Trophoblast cell (in vitro differentiated cells and primary cell): ENCODE measurements around the gene TRMT1.

Source experiments
- DNase-seq, 2 donors: peaks; one replicate each; pipeline ENCODE4 v3.0.0-alpha.2; 2016
- H2AFZ ChIP-seq: 2 replicates; pipeline ENCODE4 v1.6.1; 2013; ENCODE audit warnings: low read length, moderate library complexity, mild to moderate bottlenecking; ENCODE audit not compliant: insufficient read depth, poor library complexity
- H2AK5ac ChIP-seq: 2 replicates; pipeline ENCODE4 v1.6.1; 2013; ENCODE audit warnings: mild to moderate bottlenecking, low read length
- H2BK120ac ChIP-seq: 2 replicates; pipeline ENCODE4 v1.6.1; 2013; ENCODE audit warnings: low read length, mild to moderate bottlenecking, moderate library complexity; ENCODE audit not compliant: insufficient read depth, poor library complexity
- H2BK12ac ChIP-seq: 2 replicates; pipeline ENCODE4 v1.6.1; 2013; ENCODE audit warnings: mild to moderate bottlenecking, low read length, moderate library complexity
- H2BK5ac ChIP-seq: 2 replicates; pipeline ENCODE4 v1.6.1; 2013; ENCODE audit warnings: low read length, low read depth, moderate library complexity, mild to moderate bottlenecking; ENCODE audit not compliant: poor library complexity
- H3K14ac ChIP-seq: 2 replicates; pipeline ENCODE4 v1.6.1; 2013; ENCODE audit warnings: mild to moderate bottlenecking, low read length
- H3K18ac ChIP-seq: 2 replicates; pipeline ENCODE4 v1.6.1; 2013; ENCODE audit warnings: mild to moderate bottlenecking, low read length
- H3K23ac ChIP-seq: 2 replicates; pipeline ENCODE4 v1.6.1; 2013; ENCODE audit warnings: low read length
- H3K27ac ChIP-seq: 2 replicates; pipeline ENCODE4 v1.5.1; 2013; ENCODE audit warnings: low read depth, mild to moderate bottlenecking, inconsistent platforms, low read length, moderate library complexity
- H3K27me3 ChIP-seq: 2 replicates; pipeline ENCODE4 v1.6.1; 2013; ENCODE audit warnings: inconsistent platforms, mild to moderate bottlenecking, low read length, moderate library complexity; ENCODE audit not compliant: insufficient read depth
- H3K36me3 ChIP-seq, 2 experiments: 1 replicate in 1 of 2; 2 replicates in 1 of 2; pipeline ENCODE4 v1.6.1; 2013; ENCODE audit warnings: low read length in 2 of 2, mild to moderate bottlenecking in 2 of 2, moderate library complexity in 1 of 2; ENCODE audit not compliant: insufficient read depth in 2 of 2, control insufficient read depth in 1 of 2
- H3K4ac ChIP-seq: 2 replicates; pipeline ENCODE4 v1.6.1; 2013; ENCODE audit warnings: low read depth, mild to moderate bottlenecking, low read length, moderate library complexity
- H3K4me1 ChIP-seq, 2 experiments: 1 replicate in 1 of 2; 2 replicates in 1 of 2; pipeline ENCODE4 v1.6.1; 2013; ENCODE audit warnings: low read length in 2 of 2, mild to moderate bottlenecking in 2 of 2, moderate library complexity in 1 of 2; ENCODE audit not compliant: insufficient read depth in 2 of 2, control insufficient read depth in 1 of 2
- H3K4me2 ChIP-seq: 2 replicates; pipeline ENCODE4 v1.6.1; 2013; ENCODE audit warnings: inconsistent platforms, mild to moderate bottlenecking, low read length, moderate library complexity
- H3K4me3 ChIP-seq: 2 replicates; pipeline ENCODE4 v1.5.1; 2013; ENCODE audit warnings: mild to moderate bottlenecking, low read depth, low read length, inconsistent platforms
- H3K79me1 ChIP-seq: one replicate; pipeline ENCODE4 v1.6.1; 2013; ENCODE audit warnings: low read length
- H3K79me2 ChIP-seq: 2 replicates; pipeline ENCODE4 v1.6.1; 2013; ENCODE audit warnings: low read length, mild to moderate bottlenecking; ENCODE audit not compliant: control insufficient read depth, insufficient read depth, poor library complexity
- H3K9ac ChIP-seq: 2 replicates; pipeline ENCODE4 v1.6.1; 2013; ENCODE audit warnings: mild to moderate bottlenecking, low read length
- H3K9me3 ChIP-seq: 2 replicates; pipeline ENCODE4 v1.6.1; 2013; ENCODE audit warnings: low read depth, mild to moderate bottlenecking, control low read depth, inconsistent platforms, low read length; ENCODE audit not compliant: insufficient read depth
- H4K12ac ChIP-seq: 2 replicates; pipeline ENCODE4 v1.6.1; 2013; ENCODE audit warnings: low read depth, mild to moderate bottlenecking, low read length, moderate library complexity
- H4K8ac ChIP-seq: 2 replicates; pipeline ENCODE4 v1.6.1; 2013; ENCODE audit warnings: low read depth, mild to moderate bottlenecking, low read length, moderate library complexity
- H4K91ac ChIP-seq: one replicate; pipeline ENCODE4 v1.6.1; 2013; ENCODE audit warnings: low read depth, mild to moderate bottlenecking, low read length, moderate library complexity
- WGBS: extraction: QIAGEN DNeasy Blood & Tissue Kit; methylation state at CpG from one replicate; pipeline ENCODE4 v1.1.7; 2013; ENCODE audit warnings: missing lambda C conversion rate; ENCODE audit not compliant: insufficient read length, insufficient coverage; ENCODE audit errors: extremely low coverage; 5-methylcytosine and 5-hydroxymethylcytosine counted together

TRMT1 gene

DNA sequence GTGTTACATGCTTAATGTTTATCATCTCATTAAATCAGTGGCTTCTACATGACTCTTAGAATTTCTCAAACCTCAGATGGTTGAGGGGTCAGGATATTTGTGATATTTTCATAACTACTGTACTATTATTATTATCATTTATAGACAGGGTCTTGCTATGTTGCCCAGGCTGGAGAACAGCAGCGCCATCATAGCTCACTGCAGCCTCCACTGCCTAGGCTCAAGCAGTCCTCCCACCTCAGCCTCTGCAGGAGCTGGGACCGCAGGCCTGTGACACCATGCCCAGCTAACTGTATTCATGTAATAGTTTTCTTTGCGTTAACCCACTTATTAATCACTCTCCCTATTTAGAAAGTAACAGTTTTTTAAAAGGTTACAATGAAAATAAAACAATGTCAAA, 43.2 kb upstream of the TRMT1 start:
- no peak for DNase-seq
- H3K9ac ChIP-seq, result no peak overlapping the region
- H4K12ac ChIP-seq, result no peak overlapping the region
- H3K4me1 ChIP-seq, result peaks cover 27 to 32% of the 10 kb centered on the region in 2 experiments
- no peaks in the 10 kb centered on the region for H3K9me3 ChIP-seq
- H4K8ac ChIP-seq, result no peak overlapping the region
- no peaks in the 10 kb centered on the region for H3K27me3 ChIP-seq
- WGBS, result no CpG with 5 or more reads among the region's 3 CpGs
- H4K91ac ChIP-seq, result no peak overlapping the region
- no peak overlapping the region for H3K14ac ChIP-seq
- H3K23ac ChIP-seq, result no peak overlapping the region
- no peak overlapping the region for H3K4ac ChIP-seq
- no peak overlapping the region for H2AFZ ChIP-seq
- H2BK12ac ChIP-seq, result no peak overlapping the region
- no peak overlapping the region for H3K4me3 ChIP-seq
- no peak overlapping the region for H2AK5ac ChIP-seq
- H3K79me1 ChIP-seq, result peaks cover 36% of the 10 kb centered on the region
- H3K4me2 ChIP-seq, result no peak overlapping the region
- H2BK5ac ChIP-seq, result no peak overlapping the region
- no peak overlapping the region for H3K18ac ChIP-seq
- H3K27ac ChIP-seq, result no peak overlapping the region
- no peaks in the 10 kb centered on the region for H3K36me3 ChIP-seq
- no peak overlapping the region for H2BK120ac ChIP-seq
- peaks cover 14% of the 10 kb centered on the region for H3K79me2 ChIP-seq

DNA sequence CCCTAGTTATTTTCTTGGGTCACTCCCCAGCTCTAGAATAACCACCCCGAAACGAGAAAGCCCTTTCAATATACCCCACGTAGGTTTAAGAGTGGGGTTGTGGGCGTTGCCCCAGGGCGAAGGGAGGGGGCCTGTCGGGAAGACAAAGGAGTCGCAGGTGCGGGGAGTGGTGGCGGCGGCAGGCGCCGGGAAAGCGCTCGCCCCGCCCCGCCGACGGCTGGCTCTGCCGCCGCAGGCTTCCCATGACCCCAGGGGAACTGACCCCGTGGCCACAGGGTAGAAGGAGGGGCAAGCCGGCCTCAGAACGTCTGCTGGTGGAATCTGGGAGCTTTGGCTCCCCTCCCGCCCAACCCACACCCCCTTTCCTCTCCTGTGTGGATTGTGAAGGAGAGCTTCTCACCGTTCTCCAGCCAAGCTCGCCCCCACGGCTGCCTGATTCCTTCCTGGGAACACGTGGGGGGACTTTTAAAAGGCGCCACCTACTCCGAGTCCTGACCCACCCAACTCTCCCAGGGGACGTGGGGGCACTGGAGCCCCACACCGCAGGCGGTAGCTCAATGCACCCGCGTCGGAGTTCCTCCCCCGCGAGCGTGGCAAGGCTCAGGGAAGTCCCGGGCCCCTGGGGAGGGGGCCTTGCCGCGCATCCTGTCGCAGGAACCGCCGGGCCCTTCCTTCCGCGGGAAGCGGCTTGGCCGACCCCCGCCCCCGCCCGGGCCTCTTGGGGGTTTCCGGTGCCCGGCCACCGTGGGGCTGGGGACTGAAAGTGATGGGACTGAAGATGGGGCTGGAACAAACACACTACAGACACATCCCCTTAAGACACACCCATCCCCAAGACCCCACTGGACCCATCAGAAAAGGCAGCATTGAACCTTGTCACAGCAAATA, 39.2 kb upstream of the TRMT1 start:
- Histone ChIP-seq H2AFZ (peak overlapping the region; percentile 42), H3K14ac (peak overlapping the region; percentile 97), H2AK5ac (peak overlapping the region; percentile 45), H4K12ac (peak overlapping the region; percentile 85), H4K8ac (peak overlapping the region; percentile 92), H3K36me3 (peaks cover 0 to 8% of the 10 kb centered on the region in 2 experiments), H2BK12ac (peak overlapping the region; percentile 95), H2BK5ac (peak overlapping the region; percentile 89), H3K4me2 (peak overlapping the region; percentile 81), H3K27ac (peak overlapping the region; percentile 91), H3K23ac (no peak overlapping the region), H3K79me2 (peaks cover 38% of the 10 kb centered on the region), H3K4me1 (peaks cover 13 to 16% of the 10 kb centered on the region in 2 experiments), H3K9me3 (peaks cover 2% of the 10 kb centered on the region), H3K4ac (peak overlapping the region; percentile 80), H2BK120ac (peak overlapping the region; percentile 90), H4K91ac (peak overlapping the region; percentile 94), H3K4me3 (no peak overlapping the region), H3K9ac (peak overlapping the region; percentile 16), H3K18ac (peak overlapping the region; percentile 50), H3K27me3 (no peaks in the 10 kb centered on the region), H3K79me1 (peaks cover 46% of the 10 kb centered on the region)
- DNase-seq, result peak; percentile 89 to 96
- no CpG with 5 or more reads among the region's 55 CpGs for WGBS

DNA sequence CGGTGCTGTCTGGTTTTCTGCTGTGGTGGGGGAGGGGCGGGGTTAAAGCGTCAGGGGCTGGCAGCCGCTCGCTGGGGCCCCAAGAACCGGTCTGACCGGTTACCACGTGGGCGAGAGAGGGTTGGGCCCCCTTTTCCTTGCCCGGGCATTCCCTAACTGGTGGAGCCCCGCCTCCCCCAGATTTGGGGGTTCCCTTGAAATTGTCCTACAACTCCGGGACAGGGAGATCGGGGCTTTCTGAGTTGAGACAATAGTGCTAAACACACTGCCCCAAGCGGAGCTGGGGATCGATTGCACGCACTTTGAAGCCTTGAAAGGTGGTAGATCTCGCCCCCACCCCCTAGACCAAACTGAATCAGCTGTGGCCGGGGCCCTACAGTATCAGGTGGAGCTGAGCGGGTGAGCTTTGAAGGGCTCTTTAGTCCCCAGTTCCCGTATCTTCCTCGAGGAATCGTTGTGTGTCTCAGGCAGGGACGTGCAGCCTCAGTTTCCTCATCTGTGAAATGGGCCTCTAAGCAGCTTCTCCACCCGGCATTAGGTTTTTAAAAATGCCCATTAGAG, 38.5 kb upstream of the TRMT1 start:
- no peak overlapping the region for H3K4me3 ChIP-seq
- peaks cover 51% of the 10 kb centered on the region for H3K79me1 ChIP-seq
- peaks cover 0 to 8% of the 10 kb centered on the region in 2 experiments for H3K36me3 ChIP-seq
- H3K27me3 ChIP-seq, result no peaks in the 10 kb centered on the region
- peak overlapping the region; percentile 93 for H2BK12ac ChIP-seq
- H2AFZ ChIP-seq, result peak overlapping the region; percentile 56
- peak overlapping the region; percentile 94 for H4K91ac ChIP-seq
- peak overlapping the region; percentile 89 for H2BK5ac ChIP-seq
- H3K9me3 ChIP-seq, result peaks cover 2% of the 10 kb centered on the region
- H3K14ac ChIP-seq, result peak overlapping the region; percentile 94
- peaks cover 13 to 16% of the 10 kb centered on the region in 2 experiments for H3K4me1 ChIP-seq
- peaks cover 42% of the 10 kb centered on the region for H3K79me2 ChIP-seq
- H3K18ac ChIP-seq, result peak overlapping the region; percentile 90
- no CpG with 5 or more reads among the region's 24 CpGs for WGBS
- DNase-seq, result peak; percentile 96
- peak overlapping the region; percentile 80 for H3K4ac ChIP-seq
- H3K23ac ChIP-seq, result no peak overlapping the region
- peak overlapping the region; percentile 81 for H3K4me2 ChIP-seq
- H2BK120ac ChIP-seq, result peak overlapping the region; percentile 90
- peak overlapping the region; percentile 96 for H2AK5ac ChIP-seq
- H3K27ac ChIP-seq, result peak overlapping the region; percentile 91
- peak overlapping the region; percentile 92 for H4K8ac ChIP-seq
- H4K12ac ChIP-seq, result peak overlapping the region; percentile 85
- H3K9ac ChIP-seq, result peak overlapping the region; percentile 67

DNA sequence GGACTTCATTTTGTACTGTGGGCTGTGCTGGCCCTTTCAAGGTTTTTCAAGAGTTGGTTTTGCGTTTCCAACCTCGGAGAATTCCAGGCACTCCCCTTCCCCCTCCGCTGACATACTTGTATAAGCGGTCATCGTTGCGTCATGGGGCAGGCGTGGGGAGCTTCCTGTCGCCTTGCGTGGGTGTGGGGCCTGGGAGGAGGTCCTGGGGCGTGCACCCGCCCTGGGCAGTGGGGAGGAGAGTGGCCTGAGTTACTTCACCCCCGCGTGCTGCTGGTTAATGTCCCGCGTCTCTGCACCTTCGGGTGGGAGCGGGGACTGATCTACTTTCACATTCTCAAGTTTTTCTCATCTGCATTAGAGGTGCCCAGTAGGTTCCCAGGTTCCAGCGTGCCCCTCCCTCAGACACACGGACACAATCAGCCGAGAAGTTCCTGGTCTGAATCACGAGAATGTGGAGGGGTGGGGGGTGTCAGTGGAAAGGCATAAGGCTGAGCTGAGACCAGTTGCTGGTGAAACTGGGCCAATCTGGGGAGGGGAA, 37.8 kb upstream of the TRMT1 start:
- Histone ChIP-seq H3K18ac (peak overlapping the region; percentile 97), H2BK5ac (peak overlapping the region; percentile 84), H3K9me3 (peaks cover 3% of the 10 kb centered on the region), H3K4me2 (peak overlapping the region; percentile 81), H4K91ac (peak overlapping the region; percentile 96), H3K4me3 (peak overlapping the region; percentile 97), H3K4me1 (peaks cover 13 to 19% of the 10 kb centered on the region in 2 experiments), H3K79me2 (peaks cover 48% of the 10 kb centered on the region), H2AK5ac (peak overlapping the region; percentile 59), H3K23ac (no peak overlapping the region), H2BK12ac (peak overlapping the region; percentile 62), H3K14ac (peak overlapping the region; percentile 91), H3K27me3 (no peaks in the 10 kb centered on the region), H3K9ac (peak overlapping the region; percentile 91), H3K4ac (peak overlapping the region; percentile 72), H2AFZ (peak overlapping the region; percentile 17), H3K27ac (peak overlapping the region; percentile 91), H4K12ac (peak overlapping the region; percentile 39), H4K8ac (peak overlapping the region; percentile 85), H3K79me1 (peaks cover 56% of the 10 kb centered on the region), H2BK120ac (peak overlapping the region; percentile 88), H3K36me3 (peaks cover 0 to 8% of the 10 kb centered on the region in 2 experiments)
- WGBS, result no CpG with 5 or more reads among the region's 21 CpGs
- peak; percentile 79 to 81 for DNase-seq
